Right renal pelvis (tissue), 4 donors: ENCODE results near the gene ZNF366. TPM values are rescaled to one million over a fixed set of nuclear protein-coding genes. Genes with fewer than 3 reads are reported as not detected.

Experiments
- DNase-seq, 4 donors: peaks; one replicate each; pipeline ENCODE4 v3.0.0-alpha.2; 2013; ENCODE audit warnings: low read depth in 4 of 4, low spot score in 3 of 4, missing footprints in 1 of 4
- polyA plus RNA-seq, 4 donors: library from polyadenylated mRNA; unstranded; fragments of 120-200 nt; gene quantifications; one replicate each; pipeline ENCODE4 v1.2.1, GENCODE V29; 2013; ENCODE audit not compliant: insufficient read length in 4 of 4

Gene ZNF366
- polyA plus RNA-seq, 4 donors, result 3.4 to 4.5 (median 3.9) TPM

- no peak for DNase-seq
Observed at GRCh38 chr5:72445969-72446368, 61.2 kb downstream of the ZNF366 start.

- no peak for DNase-seq
Observed at GRCh38 chr5:72443883-72444282, 63.3 kb downstream of the ZNF366 start.

GRCh38 chr5:72441862-72442540 is 65.2 kb downstream of the ZNF366 start:
- DNase-seq, result no peak

GRCh38 chr5:72441094-72441723 is 66.0 kb downstream of the ZNF366 start:
- DNase-seq, result no peak

GRCh38 chr5:72440207-72440638 is 67.0 kb downstream of the ZNF366 start:
- DNase-seq, result no peak

- no peak for DNase-seq
Observed at GRCh38 chr5:72439192-72439591, 68.0 kb downstream of the ZNF366 start.

GRCh38 chr5:72438141-72438540 is 69.1 kb downstream of the ZNF366 start:
- DNase-seq, result no peak

- DNase-seq, result no peak
Observed at GRCh38 chr5:72436796-72437471, 70.3 kb downstream of the ZNF366 start.

GRCh38 chr5:72434781-72435437 is 72.3 kb downstream of the ZNF366 start:
- DNase-seq, result no peak

- DNase-seq, result no peak
Observed at GRCh38 chr5:72434056-72434780, 73.0 kb downstream of the ZNF366 start.

GRCh38 chr5:72433522-72433921 is 73.7 kb downstream of the ZNF366 start:
- no peak for DNase-seq

- DNase-seq, result no peak
Observed at GRCh38 chr5:72428669-72429068, 78.5 kb downstream of the ZNF366 start.

- DNase-seq, result no peak
Observed at GRCh38 chr5:72427488-72428437, 79.4 kb downstream of the ZNF366 start.

GRCh38 chr5:72427016-72427415 is 80.2 kb downstream of the ZNF366 start:
- DNase-seq, result no peak

- no peak for DNase-seq
Observed at GRCh38 chr5:72426019-72426418, 81.2 kb downstream of the ZNF366 start.

- DNase-seq, result no peak
Observed at GRCh38 chr5:72418271-72418670, 88.9 kb downstream of the ZNF366 start.

GRCh38 chr5:72417333-72418062 is 89.7 kb downstream of the ZNF366 start:
- DNase-seq, result no peak

GRCh38 chr5:72415616-72416325 is 91.4 kb downstream of the ZNF366 start:
- no peak for DNase-seq
